Gastrocnemius medialis (tissue), 4 donors: ENCODE results near the gene ATXN7L1. TPM values are rescaled to one million over a fixed set of nuclear protein-coding genes. Genes with fewer than 3 reads are reported as not detected.
A peak's percentile ranks its signal among the peaks of the same experiment; 100 is the strongest.

ENCODE experiments used
- ATAC-seq, 2 donors: fragments of 150-250 bp; one replicate each; pipeline ENCODE4 v1.9.1; 2016
- DNase-seq, 2 donors: peaks; one replicate each; pipeline ENCODE4 v3.0.0-alpha.2; 2019
- H3K27ac ChIP-seq, 4 donors: fragments of 200-600 bp; sonication (generic); 1 replicate in 1 of 4; 2 replicates in 3 of 4; pipeline ENCODE4 v1.5.1; 2016 to 2018; ENCODE audit warnings: mild to moderate bottlenecking in 2 of 4, moderate library complexity in 1 of 4
- H3K27me3 ChIP-seq, 3 donors: fragments of 200-600 bp; sonication (generic) in 2 of 3; 1 replicate in 1 of 3; 2 replicates in 2 of 3; pipeline versions ENCODE4 v1.5.1 to v1.6.0; 2016 to 2019; ENCODE audit warnings: mild to moderate bottlenecking in 1 of 3, moderate library complexity in 1 of 3
- H3K36me3 ChIP-seq, 2 donors: fragments of 200-600 bp; sonication (generic) in 1 of 2; one replicate each; pipeline ENCODE4 v1.5.1; 2017 to 2018
- H3K4me1 ChIP-seq, 2 donors: fragments of 200-600 bp; sonication (generic) in 1 of 2; one replicate each; pipeline ENCODE4 v1.5.1; 2016 to 2017; ENCODE audit warnings: mild to moderate bottlenecking in 2 of 2
- H3K4me3 ChIP-seq, 4 donors: fragments of 200-600 bp; sonication (generic) in 3 of 4; 1 replicate in 1 of 4; 2 replicates in 3 of 4; pipeline ENCODE4 v1.5.1; 2016 to 2019; ENCODE audit warnings: mild to moderate bottlenecking in 2 of 4
- H3K9me3 ChIP-seq, 3 donors: fragments of 200-600 bp; sonication (generic) in 2 of 3; 1 replicate in 1 of 3; 2 replicates in 2 of 3; pipeline ENCODE4 v1.5.1; 2016 to 2019
- CTCF ChIP-seq, 5 experiments: fragments of 450-650 bp in 3 of 5; fragments of 200-600 bp in 2 of 5; sonication (generic) in 2 of 5; IDR thresholded peaks in 4 of 5; conservative IDR thresholded peaks in 1 of 5; 1 replicate in 4 of 5; 2 replicates in 1 of 5; pipeline ENCODE4 v1.5.1; 2016 to 2019; ENCODE audit warnings: antibody characterized with exemption in 5 of 5, mild to moderate bottlenecking in 3 of 5, moderate library complexity in 3 of 5
- POLR2A ChIP-seq, 2 donors: fragments of 450-650 bp; IDR thresholded peaks; one replicate each; pipeline ENCODE4 v1.6.1; 2017; ENCODE audit warnings: antibody characterized with exemption in 2 of 2, mild to moderate bottlenecking in 2 of 2, moderate library complexity in 2 of 2
- in situ Hi-C, 4 donors: fragments of 200-750 bp; cut with MboI; loops; one replicate each; pipeline versions ENCODE4 v1.15.0 to v1.8.0; 2017; ENCODE audit warnings: low sequenced_read_pairs in 4 of 4
- intact Hi-C: fragments of 100-400 bp; cut with DNase I; formaldehyde crosslinking; loops from one replicate; pipeline ENCODE4 v1.15.1; 2023; ENCODE audit warnings: low total_unique reads
- total RNA-seq, 4 donors: library from RNA; depleted of rRNA; stranded (reverse); fragments of >200 nt; gene quantifications; one replicate each; pipeline versions ENCODE4 v1.1.0 to v1.2.3, GENCODE V29; 2016

ATXN7L1 gene
- total RNA-seq, 4 donors from 2014 or later = 1.6 to 6.6 (median 4.8) TPM

GRCh38 chr7:105839266-105839665, 37.1 kb downstream of the ATXN7L1 start:
- ATAC-seq = no peak
- Histone ChIP-seq H3K4me3 (no peak overlapping the region), H3K4me1 (peaks cover 11 to 13% of the 10 kb centered on the region in 2 donors), H3K36me3 (no peaks in the 10 kb centered on the region), H3K27ac (no peak overlapping the region), H3K27me3 (no peaks in the 10 kb centered on the region), H3K9me3 (no peaks in the 10 kb centered on the region)
- in situ Hi-C loops = no loop called here
- intact Hi-C loops = no loop called here
- no peak for DNase-seq
- TF ChIP-seq CTCF (IDR thresholded peaks at IDR 0.05 in 4 of 5, conservative IDR thresholded peaks at IDR 0.05 in 1 of 5) = no peak
- TF ChIP-seq POLR2A (IDR thresholded peaks at IDR 0.05) = no peak

- Histone ChIP-seq H3K4me3 (no peak overlapping the region), H3K9me3 (no peaks in the 10 kb centered on the region), H3K36me3 (no peaks in the 10 kb centered on the region), H3K27ac (no peak overlapping the region), H3K4me1 (peaks cover 11 to 13% of the 10 kb centered on the region in 2 donors), H3K27me3 (no peaks in the 10 kb centered on the region)
- no peak for DNase-seq
- intact Hi-C loops = no loop called here
- ATAC-seq = no peak
- no peak for TF ChIP-seq CTCF (IDR thresholded peaks at IDR 0.05 in 4 of 5, conservative IDR thresholded peaks at IDR 0.05 in 1 of 5)
- TF ChIP-seq POLR2A (IDR thresholded peaks at IDR 0.05) = no peak
- in situ Hi-C loops = no loop called here
Observed at GRCh38 chr7:105838627-105839231, 37.7 kb downstream of the ATXN7L1 start.

GRCh38 chr7:105837765-105838626, 38.4 kb downstream of the ATXN7L1 start:
- Histone ChIP-seq H3K4me1 (peaks cover 11 to 13% of the 10 kb centered on the region in 2 donors), H3K27ac (no peak overlapping the region), H3K4me3 (no peak overlapping the region), H3K9me3 (no peaks in the 10 kb centered on the region), H3K36me3 (no peaks in the 10 kb centered on the region), H3K27me3 (no peaks in the 10 kb centered on the region)
- no peak for ATAC-seq
- intact Hi-C loops (no loop called here), in situ Hi-C loops (no loop called here)
- TF ChIP-seq POLR2A (IDR thresholded peaks at IDR 0.05) (no peak), CTCF (IDR thresholded peaks at IDR 0.05 in 4 of 5, conservative IDR thresholded peaks at IDR 0.05 in 1 of 5) (no peak)
- peak; percentile 20 to 22 for DNase-seq

- H3K27ac ChIP-seq = no peak overlapping the region
- ATAC-seq (no peak), DNase-seq (no peak)
- H3K36me3 ChIP-seq = no peaks in the 10 kb centered on the region
- H3K9me3 ChIP-seq = no peaks in the 10 kb centered on the region
- intact Hi-C loops = no loop called here
- TF ChIP-seq POLR2A (IDR thresholded peaks at IDR 0.05) (no peak), CTCF (IDR thresholded peaks at IDR 0.05 in 4 of 5, conservative IDR thresholded peaks at IDR 0.05 in 1 of 5) (no peak)
- in situ Hi-C loops = no loop called here
- H3K27me3 ChIP-seq = no peaks in the 10 kb centered on the region
- H3K4me3 ChIP-seq = no peak overlapping the region
- peaks cover 16 to 27% of the 10 kb centered on the region in 2 donors for H3K4me1 ChIP-seq
Observed at GRCh38 chr7:105835441-105835840, 41.0 kb downstream of the ATXN7L1 start.
